H9 (cell line): Measurements from ENCODE around the gene DCAF8. TPM values are rescaled to one million over a fixed set of nuclear protein-coding genes. Genes with fewer than 3 reads are reported as not detected.

Experiments used
- DNase-seq: peaks from one replicate; pipeline ENCODE4 v3.0.0-alpha.2; 2017
- H2AFZ ChIP-seq: one replicate; pipeline ENCODE4 v1.6.1; 2013; ENCODE audit warnings: mild to moderate bottlenecking, low read length, control low read depth, moderate library complexity
- H2AK5ac ChIP-seq: 2 replicates; pipeline ENCODE4 v1.6.1; 2013; ENCODE audit warnings: low read length, control low read depth, mixed read lengths; ENCODE audit not compliant: insufficient read length
- H2BK120ac ChIP-seq: one replicate; pipeline ENCODE4 v1.6.1; 2013; ENCODE audit warnings: low read depth, mild to moderate bottlenecking, low read length, control low read depth, inconsistent platforms; ENCODE audit not compliant: poor library complexity, severe bottlenecking
- H2BK12ac ChIP-seq: 2 replicates; pipeline ENCODE4 v1.6.1; 2013; ENCODE audit warnings: low read length, control low read depth, mixed read lengths, low read depth; ENCODE audit not compliant: insufficient read length
- H2BK15ac ChIP-seq: 2 replicates; pipeline ENCODE4 v1.6.1; 2013; ENCODE audit warnings: low read depth, low read length, control low read depth
- H2BK20ac ChIP-seq: one replicate; pipeline ENCODE4 v1.6.1; 2013; ENCODE audit warnings: low read depth, mild to moderate bottlenecking, low read length, control low read depth, inconsistent platforms; ENCODE audit not compliant: poor library complexity, severe bottlenecking
- H2BK5ac ChIP-seq: 2 replicates; pipeline ENCODE4 v1.6.1; 2013; ENCODE audit warnings: low read length, control low read depth, mixed read lengths; ENCODE audit not compliant: insufficient read length
- H3K14ac ChIP-seq: 2 replicates; pipeline ENCODE4 v1.6.1; 2013; ENCODE audit warnings: low read length, control low read depth; ENCODE audit not compliant: insufficient read depth
- H3K18ac ChIP-seq: 2 replicates; pipeline ENCODE4 v1.6.1; 2013; ENCODE audit warnings: low read depth, mild to moderate bottlenecking, mixed read lengths, low read length, control low read depth; ENCODE audit not compliant: insufficient read length
- H3K23ac ChIP-seq: 2 replicates; pipeline ENCODE4 v1.6.1; 2013; ENCODE audit warnings: low read length, control low read depth, mixed read lengths, low read depth; ENCODE audit not compliant: insufficient read length
- H3K23me2 ChIP-seq: 2 replicates; pipeline ENCODE4 v1.6.1; 2013; ENCODE audit warnings: low read depth, mild to moderate bottlenecking, mixed read lengths, low read length, control low read depth; ENCODE audit not compliant: insufficient read length, poor library complexity, severe bottlenecking
- H3K27ac ChIP-seq: 2 replicates; pipeline ENCODE4 v1.5.1; 2013; ENCODE audit warnings: low read length, control low read depth, mixed read lengths, low read depth; ENCODE audit not compliant: insufficient read length
- H3K27me3 ChIP-seq: 2 replicates; pipeline ENCODE4 v1.6.1; 2013; ENCODE audit warnings: low read length, control low read depth, inconsistent platforms; ENCODE audit not compliant: insufficient read depth
- H3K4ac ChIP-seq: 2 replicates; pipeline ENCODE4 v1.6.1; 2013; ENCODE audit warnings: low read depth, mild to moderate bottlenecking, control low read depth, inconsistent platforms, low read length, moderate library complexity
- H3K4me1 ChIP-seq: 2 replicates; pipeline ENCODE4 v1.6.1; 2013; ENCODE audit warnings: low read length, control low read depth, inconsistent platforms; ENCODE audit not compliant: insufficient read depth
- H3K4me2 ChIP-seq: 2 replicates; pipeline ENCODE4 v1.6.1; 2013; ENCODE audit warnings: low read length, control low read depth, mixed read lengths; ENCODE audit not compliant: insufficient read length, insufficient read depth
- H3K56ac ChIP-seq: 2 replicates; pipeline ENCODE4 v1.6.1; 2013; ENCODE audit warnings: low read depth, mild to moderate bottlenecking, mixed read lengths, low read length, control low read depth; ENCODE audit not compliant: insufficient read length
- H3K79me1 ChIP-seq: 2 replicates; pipeline ENCODE4 v1.6.1; 2013; ENCODE audit warnings: low read depth, mild to moderate bottlenecking, moderate library complexity, low read length, control low read depth, inconsistent platforms; ENCODE audit not compliant: insufficient read depth, poor library complexity, severe bottlenecking
- H3K79me2 ChIP-seq: 2 replicates; pipeline ENCODE4 v1.6.1; 2013; ENCODE audit warnings: low read length, control low read depth, inconsistent platforms; ENCODE audit not compliant: insufficient read depth
- H3K9ac ChIP-seq: 2 replicates; pipeline ENCODE4 v1.6.1; 2013; ENCODE audit warnings: low read length, control low read depth, mixed read lengths; ENCODE audit not compliant: insufficient read length; ENCODE audit errors: extremely low read depth
- H3K9me3 ChIP-seq: one replicate; pipeline ENCODE4 v1.6.1; 2013; ENCODE audit warnings: low read depth, low read length, inconsistent platforms; ENCODE audit not compliant: control insufficient read depth
- H3T11ph ChIP-seq: one replicate; pipeline ENCODE4 v1.6.1; 2013; ENCODE audit warnings: mild to moderate bottlenecking, low read length, control low read depth, inconsistent platforms
- H4K20me1 ChIP-seq: one replicate; pipeline ENCODE4 v1.6.1; 2013; ENCODE audit not compliant: control insufficient read depth, insufficient read length, insufficient read depth
- H4K5ac ChIP-seq: 2 replicates; pipeline ENCODE4 v1.6.1; 2013; ENCODE audit warnings: low read depth, mild to moderate bottlenecking, mixed read lengths, low read length, control low read depth; ENCODE audit not compliant: insufficient read length
- H4K8ac ChIP-seq: replicated peaks from 2 replicates; pipeline ENCODE4 v1.6.1; 2013; ENCODE audit warnings: low read length, control low read depth, mixed read lengths, low read depth; ENCODE audit not compliant: insufficient read length
- H4K91ac ChIP-seq: 2 replicates; pipeline ENCODE4 v1.6.1; 2013; ENCODE audit warnings: low read depth, mild to moderate bottlenecking, moderate library complexity, mixed read lengths, low read length, control low read depth; ENCODE audit not compliant: insufficient read length
- H3K27ac Mint-ChIP-seq, 3 experiments: 2 replicates in 2 of 3; 3 replicates in 1 of 3; pipeline ENCODE4 v1.8.0; 2020 to 2021; ENCODE audit warnings: mixed read lengths in 3 of 3, mild to moderate bottlenecking in 1 of 3, moderate library complexity in 1 of 3
- H3K27me3 Mint-ChIP-seq: 2 replicates; pipeline ENCODE4 v1.8.0; 2021; ENCODE audit warnings: low read depth, mild to moderate bottlenecking, moderate library complexity, mixed read lengths
- H3K36me3 Mint-ChIP-seq, 3 experiments: 2 replicates in 2 of 3; 3 replicates in 1 of 3; pipeline ENCODE4 v1.8.0; 2020 to 2021; ENCODE audit warnings: low read depth in 3 of 3, mixed read lengths in 3 of 3; ENCODE audit not compliant: insufficient read depth in 1 of 3
- H3K4me1 Mint-ChIP-seq, 2 experiments: 2 replicates each; pipeline ENCODE4 v1.8.0; 2020; ENCODE audit warnings: mixed read lengths in 2 of 2
- H3K4me3 Mint-ChIP-seq, 2 experiments: 2 replicates in 1 of 2; 3 replicates in 1 of 2; pipeline ENCODE4 v1.8.0; 2020 to 2021; ENCODE audit warnings: mild to moderate bottlenecking in 2 of 2, mixed read lengths in 2 of 2, moderate library complexity in 1 of 2
- H3K9me3 Mint-ChIP-seq, 2 experiments: 2 replicates in 1 of 2; 3 replicates in 1 of 2; pipeline ENCODE4 v1.8.0; 2020; ENCODE audit warnings: mild to moderate bottlenecking in 2 of 2, mixed read lengths in 2 of 2, moderate library complexity in 1 of 2
- CTCF ChIP-seq: fragments of 200-600 bp; sonication (generic); conservative IDR thresholded peaks from 3 replicates; pipeline ENCODE4 v1.8.0; 2021; ENCODE audit warnings: antibody characterized with exemption, mild to moderate bottlenecking
- WGBS: extraction: QIAGEN DNeasy Blood & Tissue Kit; methylation state at CpG from one replicate; pipeline ENCODE4 v1.1.7; 2013; ENCODE audit warnings: missing lambda C conversion rate, low lambda C conversion rate, mixed read lengths; ENCODE audit not compliant: insufficient read length; ENCODE audit errors: extremely low coverage; 5-methylcytosine and 5-hydroxymethylcytosine counted together
- total RNA-seq: library from RNA; stranded (reverse); gene quantifications from 2 replicates; pipeline ENCODE4 v1.2.1, GENCODE V29; 2021

Gene DCAF8
- total RNA-seq, 1 experiment from 2014 or later = 106 TPM

- H4K91ac ChIP-seq = no peak overlapping the region
- H2BK15ac ChIP-seq = no peak overlapping the region
- no peaks in the 10 kb centered on the region for H4K20me1 ChIP-seq
- H3K27ac Mint-ChIP-seq = no peak overlapping the region
- H3K27ac ChIP-seq = no peak overlapping the region
- H3K9ac ChIP-seq = no peak overlapping the region
- no peak overlapping the region for H2AFZ ChIP-seq
- H3K18ac ChIP-seq = no peak overlapping the region
- no peaks in the 10 kb centered on the region for H3K9me3 Mint-ChIP-seq
- WGBS = no CpG with 5 or more reads among the region's 4 CpGs
- H3K23me2 ChIP-seq = peaks cover 4% of the 10 kb centered on the region
- DNase-seq = no peak
- no peak overlapping the region for H4K5ac ChIP-seq
- H3K56ac ChIP-seq = no peak overlapping the region
- no peak overlapping the region for H3K14ac ChIP-seq
- H3K4me1 ChIP-seq = peaks cover 8% of the 10 kb centered on the region; the same call in 1 of the 2 replicates
- no peak overlapping the region for H2BK5ac ChIP-seq
- no peak overlapping the region for H2AK5ac ChIP-seq
- H3K79me1 ChIP-seq = no peaks in the 10 kb centered on the region
- H3K9me3 ChIP-seq = no peaks in the 10 kb centered on the region
- no peaks in the 10 kb centered on the region for H3K27me3 ChIP-seq
- no peak overlapping the region for H3K23ac ChIP-seq
- no peak overlapping the region for H3K4me3 Mint-ChIP-seq
- H3K4me1 Mint-ChIP-seq = peaks cover 6 to 14% of the 10 kb centered on the region in 2 experiments
- H2BK120ac ChIP-seq = no peak overlapping the region
- H3K4ac ChIP-seq = no peak overlapping the region
- no peak overlapping the region for H3T11ph ChIP-seq
- 0 out of 7 replicates have a peak, but pooled peaks cover 0 to 1% (median 0%) of the 10 kb centered on the region in 3 experiments for H3K36me3 Mint-ChIP-seq
- H3K79me2 ChIP-seq = no peaks in the 10 kb centered on the region
- no peak overlapping the region for H2BK12ac ChIP-seq
- H4K8ac ChIP-seq = no peak overlapping the region
- H2BK20ac ChIP-seq = no peak overlapping the region
- no peak overlapping the region for H3K4me2 ChIP-seq
- no peaks in the 10 kb centered on the region for H3K27me3 Mint-ChIP-seq
- no peak for TF ChIP-seq CTCF
Measured at GRCh38 chr1:160200786-160201185, 61.6 kb downstream of the DCAF8 start.
